ENCODE measurements around the gene ANKRD11.

GRCh38 chr16:89430436-89431157 lies 59.8 kb downstream of the ANKRD11 start:
- no peak for TF ChIP-seq CTCF (optimal IDR thresholded peaks at IDR 0.05 in 1 of 3, IDR thresholded peaks at IDR 0.05 in 1 of 3, conservative IDR thresholded peaks at IDR 0.05 in 1 of 3; ENCODE audit: extremely low read depth in 1 of 3, insufficient read depth in 2 of 3, low read length in 3 of 3)
- TF ChIP-seq EZH2 (IDR thresholded peaks at IDR 0.05; ENCODE audit: low read length) = no peak
